Measurements from ENCODE around the gene RUBCN.
"Not testable (repeated sequence)": the region's sequence is repeated elsewhere in the genome, so short reads cannot be mapped to it uniquely, and the experiment has no call there.

Gene RUBCN

DNA sequence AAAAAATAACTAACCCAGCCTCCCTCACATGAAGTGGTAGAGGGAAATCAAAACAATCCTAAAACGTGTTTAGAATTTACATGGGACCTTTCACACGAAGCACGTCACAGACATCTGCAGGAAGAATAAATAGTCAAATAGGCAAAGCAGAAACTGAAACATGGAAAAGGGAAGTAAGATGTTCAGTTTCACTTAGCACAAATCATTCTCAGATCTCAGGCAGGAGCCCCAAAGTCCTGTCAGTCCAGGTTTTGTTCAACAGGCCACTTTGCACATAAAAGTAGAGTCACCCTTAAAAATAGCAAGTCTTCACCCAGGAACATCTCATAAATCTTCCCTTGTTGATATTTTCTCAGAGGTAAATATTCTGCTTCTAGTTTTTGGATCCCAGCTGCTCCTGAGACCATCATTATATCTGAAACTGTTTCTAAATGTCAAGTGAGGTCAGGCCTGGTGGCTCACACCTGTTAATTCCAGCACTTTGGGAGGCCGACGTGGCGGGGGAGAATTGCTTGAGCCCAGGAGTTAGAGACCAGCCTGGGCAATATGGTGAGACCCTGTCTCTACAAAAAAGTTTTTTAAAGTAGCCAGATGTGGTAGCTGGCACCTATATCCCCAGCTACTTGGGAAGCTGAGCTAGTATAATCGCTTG is 1.9 kb downstream of the RUBCN start:
- TF ChIP-seq, protein P1, sequence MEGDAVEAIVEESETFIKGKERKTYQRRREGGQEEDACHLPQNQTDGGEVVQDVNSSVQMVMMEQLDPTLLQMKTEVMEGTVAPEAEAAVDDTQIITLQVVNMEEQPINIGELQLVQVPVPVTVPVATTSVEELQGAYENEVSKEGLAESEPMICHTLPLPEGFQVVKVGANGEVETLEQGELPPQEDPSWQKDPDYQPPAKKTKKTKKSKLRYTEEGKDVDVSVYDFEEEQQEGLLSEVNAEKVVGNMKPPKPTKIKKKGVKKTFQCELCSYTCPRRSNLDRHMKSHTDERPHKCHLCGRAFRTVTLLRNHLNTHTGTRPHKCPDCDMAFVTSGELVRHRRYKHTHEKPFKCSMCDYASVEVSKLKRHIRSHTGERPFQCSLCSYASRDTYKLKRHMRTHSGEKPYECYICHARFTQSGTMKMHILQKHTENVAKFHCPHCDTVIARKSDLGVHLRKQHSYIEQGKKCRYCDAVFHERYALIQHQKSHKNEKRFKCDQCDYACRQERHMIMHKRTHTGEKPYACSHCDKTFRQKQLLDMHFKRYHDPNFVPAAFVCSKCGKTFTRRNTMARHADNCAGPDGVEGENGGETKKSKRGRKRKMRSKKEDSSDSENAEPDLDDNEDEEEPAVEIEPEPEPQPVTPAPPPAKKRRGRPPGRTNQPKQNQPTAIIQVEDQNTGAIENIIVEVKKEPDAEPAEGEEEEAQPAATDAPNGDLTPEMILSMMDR (IDR thresholded peaks at IDR 0.05): no peak
- no peak for TF ChIP-seq ZFX (IDR thresholded peaks at IDR 0.05; ENCODE audit: borderline replicate concordance)
- no peak overlapping the region for H3K27ac ChIP-seq

DNA sequence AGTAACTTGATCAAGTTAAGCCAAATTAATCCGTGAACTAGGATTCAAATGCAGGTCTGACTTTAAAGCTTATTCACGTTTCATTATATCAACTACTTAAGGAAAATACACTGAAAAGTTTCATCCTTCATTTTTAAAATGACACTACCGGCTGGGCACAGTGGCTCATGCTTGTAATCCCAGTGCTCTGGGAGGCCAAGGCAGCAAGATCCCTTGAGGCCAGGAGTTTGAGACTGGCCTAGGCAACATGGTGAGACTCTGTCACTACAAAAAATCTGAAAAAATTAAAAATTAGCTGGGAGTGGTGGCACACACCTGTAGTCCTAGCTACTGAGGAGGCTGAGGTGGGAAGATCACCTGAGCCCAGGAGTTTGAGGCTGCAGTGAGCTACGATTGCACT is 3.7 kb downstream of the RUBCN start:
- H3K27ac ChIP-seq: no peak overlapping the region
- TF ChIP-seq, protein P1 (IDR thresholded peaks at IDR 0.05): no peak
- TF ChIP-seq ZFX (IDR thresholded peaks at IDR 0.05; ENCODE audit: borderline replicate concordance): no peak

DNA sequence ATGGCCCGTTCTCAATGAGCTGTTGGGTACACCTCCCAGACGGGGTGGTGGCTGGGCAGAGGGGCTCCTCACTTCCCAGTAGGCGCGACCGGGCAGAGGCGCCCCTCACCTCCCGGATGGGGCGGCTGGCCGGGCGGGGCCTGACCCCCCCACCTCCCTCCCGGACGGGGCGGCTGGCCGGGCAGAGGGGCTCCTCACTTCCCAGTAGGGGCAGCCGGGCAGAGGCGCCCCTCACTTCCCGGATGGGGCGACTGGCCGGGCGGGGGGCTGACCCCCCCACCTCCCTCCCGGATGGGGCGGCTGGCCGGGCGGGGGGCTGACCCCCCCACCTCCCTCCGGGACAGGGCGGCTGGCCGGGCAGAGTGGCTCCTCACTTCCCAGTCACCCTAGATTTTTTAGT is 5.2 kb downstream of the RUBCN start:
- H3K27ac ChIP-seq: not testable (repeated sequence)

DNA sequence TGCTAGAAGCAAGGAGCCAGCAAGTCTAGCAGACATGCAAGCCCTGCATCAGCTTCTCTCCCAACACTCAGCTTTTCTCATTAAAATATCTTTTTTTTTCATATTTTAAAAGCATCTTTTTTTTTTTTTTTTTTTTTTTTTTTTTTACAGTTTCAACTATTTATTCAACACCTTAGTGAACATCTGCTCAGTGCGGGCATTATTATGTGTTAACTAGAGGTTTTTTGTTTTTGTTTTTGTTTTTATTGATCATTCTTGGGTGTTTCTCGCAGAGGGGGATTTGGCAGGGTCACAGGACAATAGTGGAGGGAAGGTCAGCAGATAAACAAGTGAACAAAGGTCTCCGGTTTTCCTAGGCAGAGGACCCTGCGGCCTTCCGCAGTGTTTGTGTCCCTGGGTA is 5.9 kb downstream of the RUBCN start:
- H3K27ac ChIP-seq: not testable (repeated sequence)

DNA sequence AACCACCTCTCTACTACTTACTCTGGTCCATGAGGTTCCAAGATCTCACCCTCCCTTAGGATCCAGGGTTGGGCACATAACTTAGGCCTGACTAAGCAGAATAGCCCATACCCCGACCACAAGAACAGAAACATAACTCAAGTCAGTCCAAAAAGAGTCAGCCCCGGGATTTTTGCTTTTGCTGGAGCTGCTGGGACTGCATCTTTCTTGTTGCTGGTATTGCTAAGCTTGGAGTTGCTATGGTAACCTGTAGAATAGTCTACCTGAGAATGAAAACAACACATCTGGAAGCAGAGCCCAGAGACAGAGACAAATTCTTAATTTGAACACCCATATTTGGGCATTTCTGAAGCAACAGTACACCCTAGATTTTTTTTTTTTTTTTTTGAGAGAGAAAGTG is 6.5 kb downstream of the RUBCN start:
- TF ChIP-seq ZFX (IDR thresholded peaks at IDR 0.05; ENCODE audit: borderline replicate concordance): no peak
- TF ChIP-seq, protein P1 (IDR thresholded peaks at IDR 0.05): no peak
- no peak overlapping the region for H3K27ac ChIP-seq

DNA sequence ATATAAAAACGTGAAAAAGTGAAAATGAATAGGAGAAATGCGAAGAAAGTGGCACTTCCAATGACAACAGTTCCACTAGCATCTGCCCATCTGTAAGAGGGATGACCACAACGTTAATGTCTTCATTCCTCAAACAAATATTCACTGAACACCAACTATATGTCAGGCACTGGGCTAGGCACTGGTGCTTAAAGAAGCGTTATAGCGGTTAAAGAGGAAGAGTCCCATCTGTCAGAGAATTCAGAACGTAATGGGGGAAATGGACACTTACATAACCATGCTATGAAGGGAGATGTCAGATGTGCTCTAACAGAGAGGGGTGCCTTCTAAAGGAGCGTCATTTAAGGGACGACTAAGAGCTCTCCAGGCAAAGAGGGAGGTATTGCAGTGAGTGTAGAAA is 8.2 kb downstream of the RUBCN start:
- no peak for TF ChIP-seq ZFX (IDR thresholded peaks at IDR 0.05; ENCODE audit: borderline replicate concordance)
- TF ChIP-seq, protein P1 (IDR thresholded peaks at IDR 0.05): no peak

DNA sequence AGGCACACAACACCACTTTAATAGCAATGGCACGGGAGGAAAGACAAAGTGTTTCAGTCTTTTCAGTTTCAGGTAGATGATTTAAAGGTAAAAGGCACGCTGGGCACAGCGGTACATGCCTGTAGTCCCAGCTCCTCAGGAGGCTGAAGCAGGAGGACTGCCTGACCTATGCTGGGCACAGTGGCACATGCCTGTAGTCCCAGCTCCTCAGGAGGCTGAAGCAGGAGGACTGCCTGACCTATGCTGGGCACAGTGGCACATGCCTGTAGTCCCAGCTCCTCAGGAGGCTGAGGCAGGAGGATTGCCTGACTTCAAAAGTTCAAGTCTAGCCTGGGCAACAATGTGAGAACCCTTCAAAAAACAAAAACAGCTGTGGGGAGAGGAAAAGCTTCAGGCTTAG is 8.8 kb downstream of the RUBCN start:
- H3K27ac ChIP-seq: not testable (repeated sequence)

More for the DNA sequence above, 8.2 kb downstream of the RUBCN start:
- H3K27ac ChIP-seq: no peak overlapping the region

DNA sequence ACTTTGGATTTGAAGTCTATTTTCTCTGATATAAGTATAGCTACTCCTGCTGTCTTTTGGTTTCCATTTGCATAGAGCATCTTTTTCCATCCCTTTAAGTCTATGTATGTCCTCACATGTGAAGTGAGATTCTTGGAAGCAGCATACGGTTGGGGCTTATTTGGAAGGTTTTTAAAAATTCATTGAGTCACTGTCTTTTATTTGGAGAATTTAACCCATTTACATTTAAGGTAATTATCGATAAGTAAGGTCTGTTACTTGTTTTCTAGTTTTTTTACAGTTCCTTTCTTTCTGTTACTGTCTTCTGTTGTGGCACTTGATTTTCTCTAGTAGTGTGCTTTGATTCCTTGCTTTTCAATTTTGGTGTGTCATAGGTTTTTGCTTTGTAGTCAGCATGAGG is 14.0 kb downstream of the RUBCN start:
- no peak overlapping the region for H3K27ac ChIP-seq
- TF ChIP-seq ZFX (IDR thresholded peaks at IDR 0.05; ENCODE audit: borderline replicate concordance): no peak
- TF ChIP-seq, protein P1 (IDR thresholded peaks at IDR 0.05): no peak

DNA sequence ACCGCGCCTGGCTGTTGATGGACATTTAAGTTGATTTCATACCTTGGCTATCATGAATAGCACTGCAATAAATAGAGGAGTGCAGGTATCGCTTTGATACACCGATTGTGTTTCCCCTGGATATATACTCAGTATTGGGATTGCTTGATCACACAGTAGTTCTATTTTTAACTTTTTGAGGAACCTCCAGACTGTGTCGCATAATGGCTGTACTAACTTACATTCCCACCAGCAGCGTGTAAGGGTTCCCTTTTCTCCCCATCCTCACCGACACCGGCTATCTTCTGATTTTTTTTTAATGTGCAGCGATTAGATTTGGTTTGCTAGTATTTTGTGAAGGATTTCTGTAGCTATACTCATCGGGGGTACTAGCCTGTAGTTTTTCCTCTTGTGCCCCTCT is 16.0 kb downstream of the RUBCN start:
- no peak overlapping the region for H3K27ac ChIP-seq
- no peak for TF ChIP-seq ZFX (IDR thresholded peaks at IDR 0.05; ENCODE audit: borderline replicate concordance)
- TF ChIP-seq, protein P1 (IDR thresholded peaks at IDR 0.05): no peak
